Mucosa of descending colon (tissue), 3 donors: ENCODE data around the gene C2orf49. TPM values are rescaled to one million over a fixed set of nuclear protein-coding genes. Genes with fewer than 3 reads are reported as not detected.

ENCODE experiments used
- ATAC-seq: fragments of 200-7000 bp; cut with Tn5 transposase; one replicate; pipeline ENCODE4 v1.9.1; 2020; ENCODE audit warnings: mild to moderate bottlenecking, moderate library complexity
- DNase-seq, 3 donors: peaks; one replicate each; pipeline ENCODE4 v3.0.0-alpha.2; 2020
- H3K36me3 ChIP-seq: fragments of 200-600 bp; one replicate; pipeline ENCODE4 v1.8.0; 2021; ENCODE audit warnings: low read depth, mild to moderate bottlenecking
- H3K4me1 ChIP-seq: fragments of 200-600 bp; one replicate; pipeline ENCODE4 v1.8.0; 2021; ENCODE audit warnings: low read depth, mild to moderate bottlenecking
- H3K4me3 ChIP-seq: fragments of 200-600 bp; one replicate; pipeline ENCODE4 v1.8.0; 2021; ENCODE audit warnings: mild to moderate bottlenecking
- H3K9me3 ChIP-seq: fragments of 200-600 bp; one replicate; pipeline ENCODE4 v1.8.0; 2021; ENCODE audit warnings: mild to moderate bottlenecking
- intact Hi-C, 2 donors: fragments of 100-400 bp; cut with DNase I in 1 of 2; cut with micrococcal nuclease in 1 of 2; formaldehyde crosslinking; loops; one replicate each; pipeline versions ENCODE4 v1.11.0 to v1.11.1; 2022; cut with DNase I, micrococcal nuclease
- total RNA-seq, 3 donors: library from RNA; stranded (reverse); fragmentation: NEBNext Ultra II Directional in 2 of 3; extraction: Animal tissue kit (Norgen Biotek cat#: 25700) in 2 of 3; gene quantifications; one replicate each; pipeline versions ENCODE4 v1.2.1 to v1.2.4, GENCODE V29; 2021 to 2023
- TF ChIP-seq, protein P1 (sequence below): fragments of 200-600 bp; IDR thresholded peaks from one replicate; pipeline ENCODE4 v1.8.0; 2022; ENCODE audit warnings: antibody characterized with exemption, mild to moderate bottlenecking
- donor health status: DM: no; HTN: no; CAD: no; lungs with moderate emphysema.
- donor health status: DM: no; HTN: no; CAD: no.
- donor health status: DM: no; HTN: yes; CAD: no.

The C2orf49 gene
- total RNA-seq, 3 donors from 2014 or later = 11.0 to 21.0 (median 11.6) TPM

DNA sequence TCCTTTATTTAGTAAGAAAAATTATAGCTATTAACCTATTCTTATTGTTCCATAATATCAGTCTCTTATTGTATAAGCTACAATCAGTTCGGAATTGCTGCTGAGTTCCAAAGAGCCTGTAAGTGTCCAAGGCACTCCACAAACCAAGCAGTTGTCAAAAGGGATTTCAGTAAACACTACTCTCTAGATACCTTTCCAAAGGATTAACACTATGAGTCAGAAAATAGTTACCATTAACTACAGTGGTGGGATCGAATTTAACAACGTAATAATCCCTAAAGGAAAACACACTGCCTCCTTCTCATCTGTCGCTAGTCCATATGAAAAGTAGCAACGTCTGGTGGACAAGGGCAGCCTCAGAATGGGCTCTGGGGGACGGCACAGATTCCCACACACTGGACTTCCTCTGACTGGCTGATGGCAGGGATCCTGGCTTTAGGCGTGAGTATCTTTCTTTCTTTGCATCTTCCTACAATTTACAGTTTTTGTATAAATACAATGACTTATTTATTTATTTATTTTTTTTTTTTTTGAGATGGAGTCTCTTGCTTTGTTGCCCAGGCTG, 16.6 kb upstream of the C2orf49 start:
- Histone ChIP-seq H3K4me3 (no peak overlapping the region), H3K4me1 (peaks cover 6% of the 10 kb centered on the region), H3K9me3 (no peaks in the 10 kb centered on the region), H3K36me3 (no peaks in the 10 kb centered on the region)
- no peak for DNase-seq
- TF ChIP-seq, protein P1, sequence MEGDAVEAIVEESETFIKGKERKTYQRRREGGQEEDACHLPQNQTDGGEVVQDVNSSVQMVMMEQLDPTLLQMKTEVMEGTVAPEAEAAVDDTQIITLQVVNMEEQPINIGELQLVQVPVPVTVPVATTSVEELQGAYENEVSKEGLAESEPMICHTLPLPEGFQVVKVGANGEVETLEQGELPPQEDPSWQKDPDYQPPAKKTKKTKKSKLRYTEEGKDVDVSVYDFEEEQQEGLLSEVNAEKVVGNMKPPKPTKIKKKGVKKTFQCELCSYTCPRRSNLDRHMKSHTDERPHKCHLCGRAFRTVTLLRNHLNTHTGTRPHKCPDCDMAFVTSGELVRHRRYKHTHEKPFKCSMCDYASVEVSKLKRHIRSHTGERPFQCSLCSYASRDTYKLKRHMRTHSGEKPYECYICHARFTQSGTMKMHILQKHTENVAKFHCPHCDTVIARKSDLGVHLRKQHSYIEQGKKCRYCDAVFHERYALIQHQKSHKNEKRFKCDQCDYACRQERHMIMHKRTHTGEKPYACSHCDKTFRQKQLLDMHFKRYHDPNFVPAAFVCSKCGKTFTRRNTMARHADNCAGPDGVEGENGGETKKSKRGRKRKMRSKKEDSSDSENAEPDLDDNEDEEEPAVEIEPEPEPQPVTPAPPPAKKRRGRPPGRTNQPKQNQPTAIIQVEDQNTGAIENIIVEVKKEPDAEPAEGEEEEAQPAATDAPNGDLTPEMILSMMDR = no peak
- intact Hi-C loops = no loop called here
- no peak for ATAC-seq

GRCh38 chr2:105321875-105322646, 15.3 kb upstream of the C2orf49 start:
- Histone ChIP-seq H3K4me3 (no peak overlapping the region), H3K9me3 (no peaks in the 10 kb centered on the region), H3K4me1 (peaks cover 6% of the 10 kb centered on the region), H3K36me3 (no peaks in the 10 kb centered on the region)
- intact Hi-C loops = no loop called here
- DNase-seq (no peak), ATAC-seq (no peak)
- TF ChIP-seq, protein P1 = no peak

- TF ChIP-seq, protein P1 = no peak
- intact Hi-C loops = no loop called here
- Histone ChIP-seq H3K9me3 (no peaks in the 10 kb centered on the region), H3K4me3 (no peak overlapping the region), H3K36me3 (no peaks in the 10 kb centered on the region), H3K4me1 (peaks cover 10% of the 10 kb centered on the region)
- no peak for DNase-seq
- ATAC-seq = no peak
These were observed 14.2 kb upstream of the C2orf49 start for GRCh38 chr2:105323111-105323510.

- Histone ChIP-seq H3K4me3 (no peak overlapping the region), H3K9me3 (no peaks in the 10 kb centered on the region), H3K36me3 (no peaks in the 10 kb centered on the region), H3K4me1 (peaks cover 12% of the 10 kb centered on the region)
- intact Hi-C loops = no loop called here
- TF ChIP-seq, protein P1 = no peak
- ATAC-seq (no peak), DNase-seq (no peak)
These were observed 13.2 kb upstream of the C2orf49 start for GRCh38 chr2:105324101-105324500.

DNA sequence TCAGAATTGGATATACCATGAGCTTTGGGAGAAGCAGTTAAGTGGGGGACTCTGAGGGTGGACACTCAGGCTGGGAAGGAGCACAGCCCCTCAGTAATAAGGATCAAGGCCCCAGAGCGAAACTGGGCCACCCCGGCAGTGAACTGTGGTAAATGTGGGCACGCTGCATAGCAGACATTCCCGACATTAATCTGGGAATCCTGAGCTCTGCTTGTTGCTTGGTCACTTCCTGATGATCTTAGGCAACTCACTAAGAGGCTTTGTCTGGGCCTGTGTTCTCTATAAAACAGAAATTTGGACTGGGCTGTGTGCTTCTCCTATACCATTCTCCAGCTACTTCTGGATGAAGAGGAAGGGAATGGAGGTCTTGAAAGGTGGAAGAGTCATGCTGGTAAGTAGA, 12.6 kb upstream of the C2orf49 start:
- no peak for DNase-seq
- H3K4me3 ChIP-seq = no peak overlapping the region
- peaks cover 12% of the 10 kb centered on the region for H3K4me1 ChIP-seq
- H3K36me3 ChIP-seq = no peaks in the 10 kb centered on the region
- TF ChIP-seq, protein P1 = no peak
- H3K9me3 ChIP-seq = no peaks in the 10 kb centered on the region
- intact Hi-C loops = no loop called here
- ATAC-seq = no peak
